ENCODE results near the gene CYREN. TPM values are rescaled to one million over a fixed set of nuclear protein-coding genes. Genes with fewer than 3 reads are reported as not detected.

CYREN gene
- polyA plus RNA-seq (2013, experiment 1 of 2; ENCODE audit: insufficient read length) = 27.7 TPM
- 27.1 TPM for polyA plus RNA-seq (2013, experiment 2 of 2; ENCODE audit: insufficient read length)

GRCh38 chr7:135170274-135170997 is at the start of gene CYREN:
TSS of gene CYREN (minus strand) at chr7:135170707. CDS start at chr7:135168922, 1,785 bp downstream.
- DNase-seq = peak; percentile 95

GRCh38 chr7:135217645-135218509 is 47.4 kb upstream of the CYREN start:
- DNase-seq = no peak

GRCh38 chr7:135215698-135216097 is 45.2 kb upstream of the CYREN start:
- DNase-seq = no peak

GRCh38 chr7:135215180-135215579 is 44.7 kb upstream of the CYREN start:
- no peak for DNase-seq

GRCh38 chr7:135213831-135214230 is 43.3 kb upstream of the CYREN start:
- DNase-seq = no peak

GRCh38 chr7:135211946-135212685 is 41.6 kb upstream of the CYREN start:
- DNase-seq = peak; percentile 10

GRCh38 chr7:135211179-135211945 is 40.9 kb upstream of the CYREN start, which contains the start of gene WDR91:
TSS of gene WDR91 (minus strand) at chr7:135211526. CDS start at chr7:135211502, 24 bp downstream.
- peak; percentile 91 for DNase-seq

- DNase-seq = no peak
Measured at GRCh38 chr7:135210888-135211178, 40.3 kb upstream of the CYREN start.

GRCh38 chr7:135209225-135209834 is 38.8 kb upstream of the CYREN start:
- DNase-seq = no peak

GRCh38 chr7:135208102-135208793 is 37.7 kb upstream of the CYREN start:
- no peak for DNase-seq

GRCh38 chr7:135207406-135208101 is 37.0 kb upstream of the CYREN start:
- no peak for DNase-seq

- no peak for DNase-seq
Measured at GRCh38 chr7:135206941-135207391, 36.5 kb upstream of the CYREN start.

- DNase-seq = no peak
Measured at GRCh38 chr7:135205850-135206249, 35.3 kb upstream of the CYREN start.

- no peak for DNase-seq
Measured at GRCh38 chr7:135204876-135205275, 34.4 kb upstream of the CYREN start.

GRCh38 chr7:135204341-135204749 is 33.8 kb upstream of the CYREN start:
- no peak for DNase-seq

GRCh38 chr7:135201350-135201749 is 30.8 kb upstream of the CYREN start:
- no peak for DNase-seq

GRCh38 chr7:135200821-135201331 is 30.4 kb upstream of the CYREN start:
- DNase-seq = no peak

- no peak for DNase-seq
Measured at GRCh38 chr7:135199439-135199838, 28.9 kb upstream of the CYREN start.

GRCh38 chr7:135197906-135198655 is 27.6 kb upstream of the CYREN start:
- no peak for DNase-seq

Data from fibroblast of skin of abdomen (primary cell).